Upper lobe of right lung (tissue), 1 donor: Measurements from ENCODE around the gene TFF3. TPM values are rescaled to one million over a fixed set of nuclear protein-coding genes. Genes with fewer than 3 reads are reported as not detected.

Source experiments
- ATAC-seq: fragments of 200-7000 bp; cut with Tn5 transposase; one replicate; pipeline ENCODE4 v1.9.1; 2020; ENCODE audit warnings: mild to moderate bottlenecking, moderate library complexity
- DNase-seq: peaks from one replicate; pipeline ENCODE4 v3.0.0-alpha.2; 2020
- H3K27ac ChIP-seq: fragments of 200-600 bp; one replicate; pipeline ENCODE4 v1.8.0; 2022
- H3K27me3 ChIP-seq: fragments of 200-600 bp; one replicate; pipeline ENCODE4 v1.8.0; 2022; ENCODE audit warnings: mild to moderate bottlenecking
- H3K36me3 ChIP-seq: fragments of 200-600 bp; one replicate; pipeline ENCODE4 v1.8.0; 2022
- H3K4me1 ChIP-seq: fragments of 200-600 bp; one replicate; pipeline ENCODE4 v1.8.0; 2022
- H3K4me3 ChIP-seq: fragments of 200-600 bp; one replicate; pipeline ENCODE4 v1.8.0; 2022; ENCODE audit warnings: mild to moderate bottlenecking
- H3K9me3 ChIP-seq: fragments of 200-600 bp; one replicate; pipeline ENCODE4 v1.8.0; 2022
- CTCF ChIP-seq: fragments of 200-600 bp; IDR thresholded peaks from one replicate; pipeline ENCODE4 v1.8.0; 2022; ENCODE audit warnings: antibody characterized with exemption
- intact Hi-C: fragments of 100-400 bp; cut with DNase I; formaldehyde crosslinking; loops from one replicate; pipeline ENCODE4 v1.11.0; 2022
- total RNA-seq: library from RNA; stranded (reverse); fragmentation: NEBNext Ultra II Directional; extraction: Animal tissue kit (Norgen Biotek cat#: 25700); gene quantifications from one replicate; pipeline ENCODE4 v1.2.1, GENCODE V29; 2021
- donor health status: DM: no; HTN: yes; CAD: no; lungs with severe emphysema.

Gene TFF3
- total RNA-seq, 1 donor from 2014 or later, result 19.6 TPM

DNA sequence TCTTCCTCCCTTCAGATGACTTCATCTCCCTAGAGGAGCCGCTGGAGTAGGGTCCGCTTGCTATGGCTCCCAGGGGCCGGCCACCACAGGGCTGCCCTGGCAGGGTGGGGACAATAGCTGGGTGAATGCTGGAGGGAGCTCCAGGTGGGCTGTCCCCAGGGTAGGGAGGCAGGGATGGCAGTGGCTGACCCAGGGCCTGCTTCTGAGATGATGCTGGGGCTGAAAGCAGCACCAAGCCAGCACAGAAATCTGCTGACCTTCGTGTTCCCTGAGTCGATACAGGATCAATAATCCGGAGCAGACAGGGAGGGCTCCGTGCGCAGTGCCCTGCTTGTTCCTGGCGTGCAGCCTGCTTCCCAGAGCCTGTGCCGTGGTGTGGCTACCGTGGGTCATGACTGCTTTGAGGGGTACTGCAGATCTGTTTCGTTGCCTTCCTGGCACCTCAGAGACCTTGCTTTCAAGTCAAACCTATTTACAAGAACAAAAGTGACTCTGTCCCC is 34.0 kb downstream of the TFF3 start:
- Histone ChIP-seq H3K4me1 (no peaks in the 10 kb centered on the region), H3K27ac (no peak overlapping the region), H3K4me3 (no peak overlapping the region), H3K36me3 (peaks cover 21% of the 10 kb centered on the region), H3K9me3 (no peaks in the 10 kb centered on the region), H3K27me3 (no peaks in the 10 kb centered on the region)
- DNase-seq (no peak), ATAC-seq (no peak)
- intact Hi-C loops, result no loop called here
- no peak for TF ChIP-seq CTCF

- no peak overlapping the region for H3K4me3 ChIP-seq
- H3K4me1 ChIP-seq, result no peaks in the 10 kb centered on the region
- peaks cover 28% of the 10 kb centered on the region for H3K36me3 ChIP-seq
- no peaks in the 10 kb centered on the region for H3K9me3 ChIP-seq
- DNase-seq, result no peak
- no peak for TF ChIP-seq CTCF
- intact Hi-C loops, result no loop called here
- H3K27ac ChIP-seq, result no peak overlapping the region
- no peaks in the 10 kb centered on the region for H3K27me3 ChIP-seq
- no peak for ATAC-seq
Observed at GRCh38 chr21:42280356-42281180, 34.6 kb downstream of the TFF3 start.

DNA sequence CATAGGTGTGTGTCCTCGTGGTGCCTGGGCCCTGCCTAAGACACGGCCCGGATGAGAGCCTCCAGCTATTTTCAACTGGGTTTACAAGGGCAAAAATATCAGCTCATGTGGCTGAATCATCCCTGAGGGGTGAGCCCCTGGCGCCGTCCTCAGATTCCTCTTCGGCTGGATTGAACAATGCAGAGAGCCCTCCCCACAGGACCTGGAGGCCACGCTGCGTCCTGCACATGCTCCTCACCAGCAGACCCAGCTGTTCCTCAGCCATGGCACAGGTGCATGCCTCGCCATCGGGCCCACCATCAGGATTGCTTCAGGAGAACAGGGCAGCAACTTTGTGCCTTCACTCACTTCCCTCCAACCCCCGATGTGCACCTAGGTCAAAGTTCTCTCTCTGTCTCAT is 35.3 kb downstream of the TFF3 start:
- Histone ChIP-seq H3K9me3 (no peaks in the 10 kb centered on the region), H3K27me3 (no peaks in the 10 kb centered on the region), H3K4me1 (no peaks in the 10 kb centered on the region), H3K36me3 (peaks cover 25% of the 10 kb centered on the region), H3K27ac (no peak overlapping the region), H3K4me3 (no peak overlapping the region)
- intact Hi-C loops, result no loop called here
- no peak for ATAC-seq
- no peak for TF ChIP-seq CTCF
- no peak for DNase-seq

DNA sequence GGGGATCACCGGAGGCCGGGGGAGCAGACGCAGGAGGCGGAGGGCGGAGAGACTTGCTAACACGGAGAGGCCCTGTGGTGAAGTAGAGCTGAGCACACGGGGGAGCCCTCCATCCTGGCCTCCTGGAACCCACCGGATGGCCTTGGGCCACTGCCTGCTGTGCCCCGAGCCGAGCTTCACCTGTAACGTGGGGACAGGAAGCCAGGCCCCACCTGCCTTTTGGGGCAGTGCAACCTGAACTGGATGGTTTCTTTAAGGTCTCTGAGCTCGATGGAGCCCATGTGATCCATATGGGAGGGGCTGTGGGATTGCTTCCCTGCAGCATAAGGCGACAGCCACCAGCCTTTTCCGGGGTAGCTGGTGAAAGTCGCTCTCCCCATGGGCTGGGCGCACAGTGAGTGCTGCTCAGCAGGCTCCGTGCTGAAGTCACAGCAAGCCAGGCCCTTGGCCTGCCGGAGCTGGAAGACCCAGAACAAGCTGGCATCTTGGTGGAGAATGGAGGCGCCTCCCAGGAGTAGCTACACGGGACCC is 35.8 kb downstream of the TFF3 start:
- intact Hi-C loops, result no loop called here
- H3K36me3 ChIP-seq, result peaks cover 20% of the 10 kb centered on the region

DNA sequence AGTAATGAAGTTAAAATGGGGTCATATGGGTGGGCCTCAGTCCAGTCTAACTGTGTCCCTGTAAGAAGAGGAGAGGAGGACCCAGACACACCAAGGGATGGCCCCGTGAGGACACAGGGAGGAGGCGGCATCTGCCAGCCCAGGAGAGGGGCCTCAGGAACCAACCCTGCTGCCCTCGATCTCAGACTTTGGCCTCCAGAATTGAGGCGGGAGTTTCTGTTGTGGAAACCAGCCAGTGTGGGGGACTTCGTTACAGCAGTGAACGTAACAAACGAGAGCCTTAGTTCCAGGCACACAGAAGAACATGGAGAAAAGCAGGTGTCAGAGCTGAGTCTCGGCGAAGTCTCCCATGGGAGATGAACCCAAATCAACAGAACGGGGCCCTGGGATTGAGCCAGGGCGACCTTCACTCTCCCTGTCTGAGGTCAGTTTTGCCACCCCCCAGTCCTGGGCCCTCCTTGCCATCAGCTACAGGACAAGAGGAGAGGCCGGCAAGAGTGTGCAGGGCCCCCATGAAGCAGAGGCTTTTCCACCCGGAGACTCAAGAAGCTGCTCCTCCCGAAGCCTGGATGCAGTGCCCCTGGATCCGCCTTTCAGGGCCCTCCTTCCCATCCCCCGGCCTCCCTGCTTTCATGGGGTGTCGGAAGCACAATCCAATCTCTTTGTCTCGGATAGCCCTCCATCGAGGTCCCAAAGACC is 36.6 kb downstream of the TFF3 start:
- DNase-seq (no peak), ATAC-seq (no peak)
- intact Hi-C loops, result no loop called here
- Histone ChIP-seq H3K27ac (no peak overlapping the region), H3K4me1 (no peaks in the 10 kb centered on the region), H3K36me3 (peaks cover 17% of the 10 kb centered on the region), H3K27me3 (no peaks in the 10 kb centered on the region), H3K9me3 (no peaks in the 10 kb centered on the region), H3K4me3 (no peak overlapping the region)
- no peak for TF ChIP-seq CTCF

More for the DNA sequence above, 35.8 kb downstream of the TFF3 start:
- H3K4me3 ChIP-seq, result no peak overlapping the region
- no peak for DNase-seq
- no peaks in the 10 kb centered on the region for H3K4me1 ChIP-seq
- no peaks in the 10 kb centered on the region for H3K9me3 ChIP-seq
- no peak overlapping the region for H3K27ac ChIP-seq
- no peak for TF ChIP-seq CTCF
- no peaks in the 10 kb centered on the region for H3K27me3 ChIP-seq
- no peak for ATAC-seq
